GM23248 (cell line): ENCODE data around the gene TEAD2. TPM values are rescaled to one million over a fixed set of nuclear protein-coding genes. Genes with fewer than 3 reads are reported as not detected.
"Not testable (repeated sequence)": the region's sequence is repeated elsewhere in the genome, so short reads cannot be mapped to it uniquely, and the experiment has no call there.

Source experiments
- DNase-seq: peaks from one replicate; pipeline ENCODE4 v3.0.0-alpha.2; 2015
- H2AFZ ChIP-seq: fragments of 200-600 bp; sonication (generic); 2 replicates; pipeline ENCODE4 v1.6.1; 2016; ENCODE audit warnings: antibody characterized with exemption
- H3F3A ChIP-seq: fragments of 200-600 bp; sonication (generic); 2 replicates; pipeline ENCODE4 v1.6.1; 2016; ENCODE audit warnings: mild to moderate bottlenecking, antibody characterized with exemption, mixed run types; ENCODE audit not compliant: insufficient read depth
- H3K27ac ChIP-seq: fragments of 200-600 bp; sonication (generic); 2 replicates; pipeline ENCODE4 v1.5.1; 2016; ENCODE audit warnings: mild to moderate bottlenecking
- H3K27me3 ChIP-seq: fragments of 200-600 bp; sonication (generic); replicated peaks from 2 replicates; pipeline ENCODE4 v1.6.1; 2016; ENCODE audit warnings: mild to moderate bottlenecking; ENCODE audit not compliant: insufficient read depth
- H3K36me3 ChIP-seq: fragments of 200-600 bp; sonication (generic); 2 replicates; pipeline ENCODE4 v1.6.1; 2016; ENCODE audit warnings: low read depth, mild to moderate bottlenecking
- H3K4me1 ChIP-seq: fragments of 200-600 bp; sonication (generic); 2 replicates; pipeline ENCODE4 v1.6.1; 2016; ENCODE audit warnings: mild to moderate bottlenecking; ENCODE audit not compliant: insufficient read depth
- H3K4me2 ChIP-seq: fragments of 200-600 bp; sonication (generic); one replicate; pipeline ENCODE4 v1.6.1; 2016; ENCODE audit warnings: mild to moderate bottlenecking; ENCODE audit not compliant: unreplicated experiment
- H3K4me3 ChIP-seq: fragments of 200-600 bp; sonication (generic); 2 replicates; pipeline ENCODE4 v1.5.1; 2016; ENCODE audit warnings: mild to moderate bottlenecking
- H3K79me2 ChIP-seq: fragments of 200-600 bp; sonication (generic); 2 replicates; pipeline ENCODE4 v1.6.1; 2016; ENCODE audit warnings: mild to moderate bottlenecking; ENCODE audit not compliant: insufficient read depth
- H3K9ac ChIP-seq: fragments of 200-600 bp; sonication (generic); 2 replicates; pipeline ENCODE4 v1.6.1; 2016; ENCODE audit warnings: mild to moderate bottlenecking
- H3K9me2 ChIP-seq: fragments of 200-600 bp; sonication (generic); 2 replicates; pipeline ENCODE4 v1.6.1; 2016; ENCODE audit warnings: mixed run types, mild to moderate bottlenecking, moderate library complexity; ENCODE audit not compliant: insufficient read depth
- H3K9me3 ChIP-seq: fragments of 200-600 bp; sonication (generic); one replicate; pipeline ENCODE4 v1.6.1; 2017; ENCODE audit warnings: low read depth
- H4K20me1 ChIP-seq: fragments of 200-600 bp; sonication (generic); 2 replicates; pipeline ENCODE4 v1.6.0; 2016; ENCODE audit not compliant: insufficient read depth
- EZH2 ChIP-seq: fragments of 200-600 bp; sonication (generic); IDR thresholded peaks from 2 replicates; pipeline ENCODE4 v1.6.1; 2018; ENCODE audit warnings: antibody characterized with exemption, mild to moderate bottlenecking; ENCODE audit not compliant: insufficient read depth, poor library complexity, severe bottlenecking
- EZH2phosphoT487 ChIP-seq: fragments of 200-600 bp; sonication (generic); IDR thresholded peaks from 2 replicates; pipeline ENCODE4 v1.6.1; 2018; ENCODE audit warnings: antibody characterized with exemption, moderate library complexity, mild to moderate bottlenecking, low read depth; ENCODE audit not compliant: insufficient read depth
- WGBS, 2 experiments: methylation state at CpG; one replicate each; pipeline ENCODE4 v1.1.6; 2015 to 2017; ENCODE audit warnings: low lambda C conversion rate in 2 of 2, low coverage in 1 of 2; ENCODE audit errors: missing lambda C conversion rate in 2 of 2; 5-methylcytosine and 5-hydroxymethylcytosine counted together
- in situ Hi-C: fragments of 300-500 bp; cut with MboI; formaldehyde crosslinking; loops from 2 replicates; pipeline ENCODE4 v1.15.0; 2020
- polyA plus RNA-seq: library from polyadenylated mRNA; unstranded; fragments of >200 nt; fragmentation: Nextera tagmentation; extraction: Ambion mirVana; gene quantifications from 2 replicates; pipeline ENCODE4 v1.2.1, GENCODE V29; 2016
- total RNA-seq: library from RNA; depleted of rRNA; stranded (reverse); fragments of >200 nt; shearing (Covaris generic); gene quantifications from 2 replicates; pipeline ENCODE4 v1.2.3, GENCODE V29; 2014

The TEAD2 gene
- total and polyA plus RNA-seq, 2 experiments from 2014 or later, result 7.8 to 18.7 TPM

GRCh38 chr19:49301866-49302252 lies 60.4 kb downstream of the TEAD2 start:
- Histone ChIP-seq H2AFZ (no peak overlapping the region), H3K4me2 (no peak overlapping the region), H3K9me3 (no peaks in the 10 kb centered on the region), H3K36me3 (no peaks in the 10 kb centered on the region), H3F3A (no peaks in the 10 kb centered on the region), H3K9ac (no peak overlapping the region), H3K79me2 (no peaks in the 10 kb centered on the region), H3K9me2 (no peaks in the 10 kb centered on the region), H3K27me3 (0 out of 2 replicates have a peak, but pooled peaks cover 9% of the 10 kb centered on the region), H3K4me1 (no peaks in the 10 kb centered on the region), H4K20me1 (no peaks in the 10 kb centered on the region), H3K27ac (no peak overlapping the region), H3K4me3 (no peak overlapping the region)
- WGBS, 2 experiments, result 54 to 55% methylated on average over 5 of the region's 5 CpGs
- no peak for DNase-seq
- no peak for TF ChIP-seq EZH2
- TF ChIP-seq EZH2phosphoT487, result no peak
- in situ Hi-C loops, result no loop called here

GRCh38 chr19:49301165-49301865 lies 60.9 kb downstream of the TEAD2 start:
- Histone ChIP-seq H3K4me1 (no peaks in the 10 kb centered on the region), H3K9ac (no peak overlapping the region), H3K79me2 (no peaks in the 10 kb centered on the region), H2AFZ (peak overlapping the region; percentile 64; the same call in 1 of the 2 replicates), H3K9me2 (no peaks in the 10 kb centered on the region), H3K36me3 (no peaks in the 10 kb centered on the region), H4K20me1 (no peaks in the 10 kb centered on the region), H3F3A (no peaks in the 10 kb centered on the region), H3K9me3 (no peaks in the 10 kb centered on the region), H3K27ac (no peak overlapping the region), H3K4me3 (peak overlapping the region; percentile 52), H3K27me3 (0 out of 2 replicates have a peak, but pooled peaks cover 9% of the 10 kb centered on the region), H3K4me2 (no peak overlapping the region)
- TF ChIP-seq EZH2phosphoT487, result no peak
- no peak for TF ChIP-seq EZH2
- 12 to 16% methylated on average over 8 of the region's 8 CpGs for WGBS, 2 experiments
- DNase-seq, result peak; percentile 60
- in situ Hi-C loops, result no loop called here

- H3K36me3 ChIP-seq, H3K79me2 ChIP-seq, H3K27ac ChIP-seq, H3K9me3 ChIP-seq, H3F3A ChIP-seq, H4K20me1 ChIP-seq, H3K9me2 ChIP-seq, H3K9ac ChIP-seq, H3K4me3 ChIP-seq, H3K4me1 ChIP-seq, H2AFZ ChIP-seq, DNase-seq, in situ Hi-C loops, H3K4me2 ChIP-seq: not testable (repeated sequence)
- 59 to 61% methylated on average over 3 of the region's 3 CpGs for WGBS, 2 experiments
- peaks cover 18% of the 10 kb centered on the region; the same call in 1 of the 2 replicates for H3K27me3 ChIP-seq
These were observed 63.6 kb downstream of the TEAD2 start for GRCh38 chr19:49298653-49299052.

- Histone ChIP-seq H3F3A (no peaks in the 10 kb centered on the region), H3K36me3 (no peaks in the 10 kb centered on the region), H3K27me3 (peaks cover 18% of the 10 kb centered on the region; the same call in 1 of the 2 replicates), H3K9me3 (no peaks in the 10 kb centered on the region), H3K79me2 (no peaks in the 10 kb centered on the region), H3K4me2 (no peak overlapping the region), H3K9ac (no peak overlapping the region), H3K4me3 (no peak overlapping the region), H4K20me1 (no peaks in the 10 kb centered on the region), H3K9me2 (no peaks in the 10 kb centered on the region), H3K27ac (no peak overlapping the region), H3K4me1 (no peaks in the 10 kb centered on the region), H2AFZ (no peak overlapping the region)
- WGBS, 2 experiments, result 53 to 54% methylated on average over 3 of the region's 3 CpGs
- in situ Hi-C loops, result no loop called here
- no peak for DNase-seq
- TF ChIP-seq EZH2 (no peak), EZH2phosphoT487 (no peak)
These were observed 64.8 kb downstream of the TEAD2 start for GRCh38 chr19:49297403-49297802.
